Peyer's patch (tissue), 4 donors: Measurements from ENCODE around the gene EZH2.

ENCODE experiments used
- CTCF ChIP-seq, 6 experiments: fragments of 450-650 bp in 4 of 6; fragments of 200-600 bp in 2 of 6; sonication (generic) in 1 of 6; IDR thresholded peaks; one replicate each; pipeline ENCODE4 v1.5.1; 2017 to 2019; ENCODE audit warnings: antibody characterized with exemption in 6 of 6, mild to moderate bottlenecking in 3 of 6, moderate library complexity in 1 of 6
- POLR2A ChIP-seq, 2 donors: fragments of 450-650 bp; IDR thresholded peaks; one replicate each; pipeline ENCODE4 v1.5.1; 2017; ENCODE audit warnings: antibody characterized with exemption in 2 of 2, mild to moderate bottlenecking in 2 of 2, moderate library complexity in 2 of 2

GRCh38 chr7:148856578-148856881 lies 27.6 kb downstream of the EZH2 start:
- TF ChIP-seq CTCF (IDR thresholded peaks at IDR 0.05) (no peak), POLR2A (IDR thresholded peaks at IDR 0.05) (no peak)
